HCT116 (cell line): ENCODE results near the gene ZNF580. TPM values are rescaled to one million over a fixed set of nuclear protein-coding genes. Genes with fewer than 3 reads are reported as not detected.

Experiments used
- ATAC-seq: fragments of 200-7000 bp; cut with Tn5 transposase; 2 replicates; pipeline ENCODE4 v1.9.1; 2020; ENCODE audit warnings: mild to moderate bottlenecking, moderate library complexity
- BruUV-seq: library from RNA; stranded (reverse); fragments of 400-500 nt; replicated peaks from 2 replicates; lab custom pipeline; 2021; lab: Mats Ljungman, UMichigan
- CTCF ChIA-PET: fragments of 300-600 bp; sonication (Branson Sonifier 250); formaldehyde crosslinking; loops from one replicate; lab custom pipeline; 2021; ENCODE audit warnings: antibody characterized with exemption; lab: Charles Lee
- POLR2A ChIA-PET: fragments of 300-600, 350-600 bp; sonication (Branson Sonifier 250); formaldehyde crosslinking; loops from one replicate; lab custom pipeline; 2021; ENCODE audit warnings: antibody characterized with exemption; lab: Charles Lee
- RAD21 ChIA-PET, 2 experiments: fragments of 300-600 bp; sonication (Branson Sonifier 250); formaldehyde crosslinking; loops; one replicate each; lab custom pipeline; 2023; ENCODE audit warnings: low total read pairs in 2 of 2; ENCODE audit not compliant: uncharacterized antibody in 2 of 2, unreplicated experiment in 2 of 2, low non-redundant PET in 1 of 2; lab: Charles Lee
- DNase-seq: peaks from one replicate; pipeline ENCODE4 v3.0.0-alpha.2; 2010; ENCODE audit warnings: low read depth, low spot score
- H2AFZ ChIP-seq: fragments of 200-600 bp; shearing (Covaris generic), sonication (generic); 2 replicates; pipeline ENCODE4 v1.6.1; 2017; ENCODE audit warnings: low read depth, mixed run types, mixed read lengths, antibody characterized with exemption, low read length; ENCODE audit not compliant: poor library complexity, severe bottlenecking
- H3K27ac ChIP-seq: 2 replicates; pipeline ENCODE4 v1.5.1; 2012; ENCODE audit warnings: low read depth, low read length
- H3K27me3 ChIP-seq: fragments of 200-600 bp; sonication (generic); 2 replicates; pipeline ENCODE4 v1.6.1; 2016; ENCODE audit warnings: mixed run types, low read length, mixed read lengths; ENCODE audit not compliant: insufficient read depth
- H3K36me3 ChIP-seq, 2 experiments: fragments of 200-500 bp in 1 of 2; fragments of 200-600 bp in 1 of 2; sonication (Bioruptor generic) in 1 of 2; sonication (generic) in 1 of 2; 2 replicates each; pipeline versions ENCODE4 v1.5.1 to v1.6.1; 2014 to 2016; ENCODE audit warnings: low read length in 2 of 2, inconsistent platforms in 1 of 2, mixed read lengths in 1 of 2, mixed run types in 1 of 2; ENCODE audit not compliant: insufficient read depth in 2 of 2, control insufficient read depth in 1 of 2
- H3K4me1 ChIP-seq, 2 experiments: fragments of 200-600 bp in 1 of 2; sonication (generic) in 1 of 2; 2 replicates each; pipeline versions ENCODE4 v1.5.1 to v1.6.1; 2012 to 2017; ENCODE audit warnings: low read length in 2 of 2, inconsistent platforms in 1 of 2, mild to moderate bottlenecking in 1 of 2, mixed read lengths in 1 of 2, mixed run types in 1 of 2, moderate library complexity in 1 of 2; ENCODE audit not compliant: insufficient read depth in 2 of 2, control insufficient read depth in 1 of 2
- H3K4me2 ChIP-seq: fragments of 200-600 bp; sonication (generic); 2 replicates; pipeline ENCODE4 v1.6.1; 2017; ENCODE audit warnings: mixed run types, low read length, mixed read lengths
- H3K4me3 ChIP-seq, 2 experiments: fragments of 200-600 bp in 1 of 2; sonication (generic) in 1 of 2; replicated peaks in 1 of 2; 2 replicates each; pipeline ENCODE4 v1.5.1; 2011 to 2016; ENCODE audit warnings: low read length in 2 of 2, control low read depth in 1 of 2, low read depth in 1 of 2, mild to moderate bottlenecking in 1 of 2, mixed read lengths in 1 of 2, mixed run types in 1 of 2
- H3K79me2 ChIP-seq: fragments of 200-600 bp; sonication (generic); 2 replicates; pipeline ENCODE4 v1.6.1; 2017; ENCODE audit warnings: mild to moderate bottlenecking, mixed run types, low read length, moderate library complexity, mixed read lengths; ENCODE audit not compliant: insufficient read depth
- H3K9ac ChIP-seq: fragments of 200-600 bp; sonication (generic); 2 replicates; pipeline ENCODE4 v1.6.1; 2016; ENCODE audit warnings: low read length, mixed read lengths
- H3K9me2 ChIP-seq: fragments of 200-600 bp; sonication (generic), shearing (Covaris generic); 2 replicates; pipeline ENCODE4 v1.6.1; 2017; ENCODE audit warnings: mixed run types, mild to moderate bottlenecking, moderate library complexity; ENCODE audit not compliant: insufficient read depth
- H3K9me3 ChIP-seq, 2 experiments: fragments of 200-500 bp in 1 of 2; fragments of 200-600 bp in 1 of 2; sonication (Bioruptor generic) in 1 of 2; sonication (generic) in 1 of 2; 2 replicates each; pipeline ENCODE4 v1.6.1; 2014 to 2017; ENCODE audit warnings: low read length in 2 of 2, mixed read lengths in 2 of 2, inconsistent platforms in 1 of 2, low read depth in 1 of 2, mild to moderate bottlenecking in 1 of 2, mixed run types in 1 of 2, moderate library complexity in 1 of 2; ENCODE audit not compliant: control insufficient read depth in 1 of 2, insufficient read depth in 1 of 2
- H4K20me1 ChIP-seq: fragments of 200-600 bp; sonication (generic), shearing (Covaris generic); 2 replicates; pipeline ENCODE4 v1.6.1; 2017; ENCODE audit warnings: mixed run types, mild to moderate bottlenecking, moderate library complexity; ENCODE audit not compliant: insufficient read depth
- ATF3 ChIP-seq: IDR thresholded peaks from 2 replicates; pipeline ENCODE4 v1.6.1; 2012
- CTCF ChIP-seq, 3 experiments: fragments of 200-600 bp in 1 of 3; sonication (generic) in 1 of 3; IDR thresholded peaks in 2 of 3; conservative IDR thresholded peaks in 1 of 3; 2 replicates each; pipeline ENCODE4 v1.5.1; 2012 to 2017; ENCODE audit warnings: low read depth in 2 of 3, low read length in 2 of 3, antibody characterized with exemption in 1 of 3, borderline replicate concordance in 1 of 3, control low read depth in 1 of 3, mild to moderate bottlenecking in 1 of 3, mixed read lengths in 1 of 3, mixed run types in 1 of 3, moderate library complexity in 1 of 3; ENCODE audit not compliant: insufficient read depth in 1 of 3
- EGR1 ChIP-seq: IDR thresholded peaks from 2 replicates; pipeline ENCODE4 v1.6.1; 2012; ENCODE audit warnings: low read depth
- ELF1 ChIP-seq: IDR thresholded peaks from 2 replicates; pipeline ENCODE4 v1.6.1; 2012; ENCODE audit warnings: low read depth, borderline replicate concordance
- EZH2phosphoT487 ChIP-seq: fragments of 200-600 bp; IDR thresholded peaks from 2 replicates; pipeline ENCODE4 v1.6.1; 2018; ENCODE audit warnings: antibody characterized with exemption, borderline replicate concordance
- JUND ChIP-seq: IDR thresholded peaks from 2 replicates; pipeline ENCODE4 v1.6.1; 2012
- REST ChIP-seq: IDR thresholded peaks from 2 replicates; pipeline ENCODE4 v1.6.1; 2012; ENCODE audit warnings: low read depth
- SP1 ChIP-seq: IDR thresholded peaks from 2 replicates; pipeline ENCODE4 v1.6.1; 2012; ENCODE audit warnings: low read depth
- YY1 ChIP-seq: IDR thresholded peaks from 2 replicates; pipeline ENCODE4 v1.6.1; 2011; ENCODE audit warnings: low read length, low read depth, moderate library complexity, mild to moderate bottlenecking; ENCODE audit not compliant: insufficient replicate concordance; ENCODE audit errors: extremely low read depth
- ZNF274 ChIP-seq: fragments of 200-500 bp; sonication (Bioruptor generic); IDR thresholded peaks from 2 replicates; pipeline ENCODE4 v1.6.1; 2014; ENCODE audit warnings: mild to moderate bottlenecking, low read depth, low read length, inconsistent platforms
- intact Hi-C: fragments of 100-400 bp; cut with micrococcal nuclease; formaldehyde crosslinking; loops from 2 replicates; pipeline ENCODE4 v1.10.0; 2022
- total RNA-seq: library from RNA; stranded (reverse); gene quantifications from one replicate; pipeline ENCODE4 v1.2.1, GENCODE V29; 2021; ENCODE audit not compliant: unreplicated experiment

Gene ZNF580
- total RNA-seq, 1 experiment from 2014 or later = 36.7 TPM

- ATAC-seq = no peak
- Histone ChIP-seq H3K9me2 (no peaks in the 10 kb centered on the region), H3K36me3 (peaks cover 17 to 24% of the 10 kb centered on the region in 2 experiments; a peak in 3 of 4 replicates), H3K79me2 (peaks cover 82% of the 10 kb centered on the region), H3K9ac (no peak overlapping the region), H3K4me1 (peaks cover 0 to 9% of the 10 kb centered on the region in 2 experiments; a peak in 1 of 4 replicates), H2AFZ (no peak overlapping the region), H3K4me3 (no peak overlapping the region), H3K27me3 (no peaks in the 10 kb centered on the region), H3K27ac (no peak overlapping the region), H4K20me1 (no peaks in the 10 kb centered on the region), H3K9me3 (no peaks in the 10 kb centered on the region), H3K4me2 (no peak overlapping the region)
- BruUV-seq = no TSS peak
- no peak for TF ChIP-seq YY1
- no peak for DNase-seq
- ChIA-PET RAD21 (no interaction called here), POLR2A (no interaction called here), CTCF (no interaction called here)
- intact Hi-C loops = no loop called here
Observed at GRCh38 chr19:55683449-55684261, 42.9 kb downstream of the ZNF580 start.

- ChIA-PET RAD21 (no interaction called here), CTCF (no interaction called here), POLR2A (no interaction called here)
- H2AFZ ChIP-seq = no peak overlapping the region
- no peak overlapping the region for H3K4me3 ChIP-seq
- BruUV-seq = no TSS peak
- ATAC-seq (no peak), DNase-seq (no peak)
- H3K4me1 ChIP-seq = no peaks in the 10 kb centered on the region
- peaks cover 13 to 20% of the 10 kb centered on the region in 2 experiments; a peak in 3 of 4 replicates for H3K36me3 ChIP-seq
- intact Hi-C loops = no loop called here
- no peak overlapping the region; the same call in 1 of the 2 replicates for H3K27ac ChIP-seq
- no peaks in the 10 kb centered on the region for H4K20me1 ChIP-seq
- no peaks in the 10 kb centered on the region for H3K9me2 ChIP-seq
- H3K9me3 ChIP-seq = no peaks in the 10 kb centered on the region
- H3K9ac ChIP-seq = no peak overlapping the region
- H3K27me3 ChIP-seq = no peaks in the 10 kb centered on the region
- peaks cover 70% of the 10 kb centered on the region for H3K79me2 ChIP-seq
- no peak overlapping the region for H3K4me2 ChIP-seq
- no peak for TF ChIP-seq ELF1
- TF ChIP-seq ZNF274 = no peak
- TF ChIP-seq EZH2phosphoT487 = no peak
- no peak for TF ChIP-seq ATF3
- TF ChIP-seq REST = no peak
- no peak for TF ChIP-seq EGR1
- TF ChIP-seq JUND = no peak
- no peak for TF ChIP-seq SP1
- no peak for TF ChIP-seq CTCF (IDR thresholded peaks at IDR 0.05 in 2 of 3, conservative IDR thresholded peaks at IDR 0.05 in 1 of 3; ENCODE audit: borderline replicate concordance in 1 of 3, insufficient read depth in 1 of 3, low read depth in 2 of 3, low read length in 2 of 3)
- no peak for TF ChIP-seq YY1
Observed at GRCh38 chr19:55684946-55685681, 44.3 kb downstream of the ZNF580 start.
